Mucosa of descending colon (tissue), 3 donors: ENCODE results near the gene ADCY10. TPM values are rescaled to one million over a fixed set of nuclear protein-coding genes. Genes with fewer than 3 reads are reported as not detected.

Experiments
- ATAC-seq: fragments of 200-7000 bp; cut with Tn5 transposase; one replicate; pipeline ENCODE4 v1.9.1; 2020; ENCODE audit warnings: mild to moderate bottlenecking, moderate library complexity
- DNase-seq, 3 donors: peaks; one replicate each; pipeline ENCODE4 v3.0.0-alpha.2; 2020
- H3K36me3 ChIP-seq: fragments of 200-600 bp; one replicate; pipeline ENCODE4 v1.8.0; 2021; ENCODE audit warnings: low read depth, mild to moderate bottlenecking
- H3K4me1 ChIP-seq: fragments of 200-600 bp; one replicate; pipeline ENCODE4 v1.8.0; 2021; ENCODE audit warnings: low read depth, mild to moderate bottlenecking
- H3K4me3 ChIP-seq: fragments of 200-600 bp; one replicate; pipeline ENCODE4 v1.8.0; 2021; ENCODE audit warnings: mild to moderate bottlenecking
- H3K9me3 ChIP-seq: fragments of 200-600 bp; one replicate; pipeline ENCODE4 v1.8.0; 2021; ENCODE audit warnings: mild to moderate bottlenecking
- CTCF ChIP-seq: fragments of 200-600 bp; IDR thresholded peaks from one replicate; pipeline ENCODE4 v1.8.0; 2022; ENCODE audit warnings: antibody characterized with exemption, mild to moderate bottlenecking
- intact Hi-C, 2 donors: fragments of 100-400 bp; cut with DNase I in 1 of 2; cut with micrococcal nuclease in 1 of 2; formaldehyde crosslinking; loops; one replicate each; pipeline versions ENCODE4 v1.11.0 to v1.11.1; 2022; cut with DNase I, micrococcal nuclease
- long read RNA-seq, 2 donors: library from polyadenylated mRNA; unstranded; transcript quantifications; one replicate each; pipeline ENCODE4 v2.0.0, GENCODE V29; 2019 to 2021
- total RNA-seq, 3 donors: library from RNA; stranded (reverse); fragmentation: NEBNext Ultra II Directional in 2 of 3; extraction: Animal tissue kit (Norgen Biotek cat#: 25700) in 2 of 3; gene quantifications; one replicate each; pipeline versions ENCODE4 v1.2.1 to v1.2.4, GENCODE V29; 2021 to 2023
- donor health status: DM: no; HTN: no; CAD: no; lungs with moderate emphysema.
- donor health status: DM: no; HTN: no; CAD: no.
- donor health status: DM: no; HTN: yes; CAD: no.

ADCY10 gene
- under 1 TPM; 0.07 to 0.49 (median 0.28) TPM for total RNA-seq
- long read RNA-seq, donor 1: 0 reads
- long read RNA-seq, donor 2: 0 reads

- TF ChIP-seq CTCF: no peak
- ATAC-seq (peak; percentile 67), DNase-seq (peak; percentile 37 to 54 (median 44))
- Histone ChIP-seq H3K9me3 (peaks cover 6% of the 10 kb centered on the region), H3K4me3 (no peak within 1 kb of the TSS), H3K4me1 (peaks cover 7% of the 10 kb centered on the region), H3K36me3 (no peaks in the 10 kb centered on the region)
- intact Hi-C loops: no loop called here
Measured at GRCh38 chr1:167913895-167914496, at the start of gene ADCY10. ADCY10 (minus strand) TSS chr1:167914134; CDS start chr1:167905140, 8,994 bp downstream.

GRCh38 chr1:167957710-167958109, 43.8 kb upstream of the ADCY10 start:
- ATAC-seq: no peak
- DNase-seq: no peak
- Histone ChIP-seq H3K36me3 (no peaks in the 10 kb centered on the region), H3K4me3 (no peak overlapping the region), H3K4me1 (no peaks in the 10 kb centered on the region), H3K9me3 (no peaks in the 10 kb centered on the region)
- intact Hi-C loops: no loop called here
- no peak for TF ChIP-seq CTCF

- Histone ChIP-seq H3K4me3 (no peak overlapping the region), H3K4me1 (no peaks in the 10 kb centered on the region), H3K36me3 (no peaks in the 10 kb centered on the region), H3K9me3 (no peaks in the 10 kb centered on the region)
- DNase-seq (no peak), ATAC-seq (no peak)
- no peak for TF ChIP-seq CTCF
- intact Hi-C loops: no loop called here
Measured at GRCh38 chr1:167955915-167956314, 42.0 kb upstream of the ADCY10 start.

- TF ChIP-seq CTCF: no peak
- H3K9me3 ChIP-seq: no peaks in the 10 kb centered on the region
- no peak for DNase-seq
- H3K4me3 ChIP-seq: no peak overlapping the region
- H3K36me3 ChIP-seq: no peaks in the 10 kb centered on the region
- H3K4me1 ChIP-seq: peaks cover 31% of the 10 kb centered on the region
- no peak for ATAC-seq
- intact Hi-C loops: no loop called here
Measured at GRCh38 chr1:167950569-167950968, 36.6 kb upstream of the ADCY10 start.

- Histone ChIP-seq H3K4me1 (peaks cover 31% of the 10 kb centered on the region), H3K36me3 (no peaks in the 10 kb centered on the region), H3K9me3 (no peaks in the 10 kb centered on the region), H3K4me3 (no peak overlapping the region)
- no peak for DNase-seq
- ATAC-seq: no peak
- intact Hi-C loops: no loop called here
- no peak for TF ChIP-seq CTCF
Measured at GRCh38 chr1:167949785-167950184, 35.9 kb upstream of the ADCY10 start.

GRCh38 chr1:167947733-167948132, 33.8 kb upstream of the ADCY10 start:
- DNase-seq (no peak), ATAC-seq (peak; percentile 33)
- Histone ChIP-seq H3K36me3 (no peaks in the 10 kb centered on the region), H3K4me3 (no peak overlapping the region), H3K4me1 (peaks cover 31% of the 10 kb centered on the region), H3K9me3 (no peaks in the 10 kb centered on the region)
- intact Hi-C loops: no loop called here
- no peak for TF ChIP-seq CTCF
